NCI-H460 (cell line): Measurements from ENCODE around the gene CARS1. TPM values are rescaled to one million over a fixed set of nuclear protein-coding genes. Genes with fewer than 3 reads are reported as not detected.
"Not testable (repeated sequence)": the region's sequence is repeated elsewhere in the genome, so short reads cannot be mapped to it uniquely, and the experiment has no call there.

Source experiments
- DNase-seq: peaks from one replicate; pipeline ENCODE4 v3.0.0-alpha.2; 2016; ENCODE audit warnings: low read depth; ENCODE audit errors: extremely low read depth
- total RNA-seq: library from RNA; depleted of rRNA; stranded (reverse); fragments of >200 nt; shearing (Covaris generic); gene quantifications from 2 replicates; pipeline ENCODE4 v1.2.3, GENCODE V29; 2014

Gene CARS1
- total RNA-seq, 1 experiment from 2014 or later: 88.1 TPM

DNA sequence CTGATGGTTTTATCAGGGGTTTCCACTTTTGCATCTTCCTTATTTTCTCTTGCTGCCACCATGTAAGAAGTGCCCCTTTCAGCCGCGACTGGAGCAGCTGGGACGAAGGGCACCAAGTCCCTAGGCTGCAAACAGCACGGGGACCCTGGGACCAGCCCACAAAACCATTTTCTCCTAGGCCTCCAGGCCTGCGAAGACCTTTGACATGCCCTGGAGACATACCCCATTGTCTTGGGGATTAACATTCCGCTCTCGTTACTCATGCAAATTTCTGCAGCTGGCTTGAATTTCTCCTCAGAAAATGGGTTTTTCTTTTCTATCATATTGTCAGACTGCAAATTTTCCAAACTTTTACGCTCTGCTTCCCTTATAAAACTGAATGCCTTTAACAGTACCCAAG is 6.7 kb upstream of the CARS1 start:
- DNase-seq: not testable (repeated sequence)

- DNase-seq: not testable (repeated sequence)
Measured at GRCh38 chr11:3063432-3063831, 6.2 kb upstream of the CARS1 start.

DNA sequence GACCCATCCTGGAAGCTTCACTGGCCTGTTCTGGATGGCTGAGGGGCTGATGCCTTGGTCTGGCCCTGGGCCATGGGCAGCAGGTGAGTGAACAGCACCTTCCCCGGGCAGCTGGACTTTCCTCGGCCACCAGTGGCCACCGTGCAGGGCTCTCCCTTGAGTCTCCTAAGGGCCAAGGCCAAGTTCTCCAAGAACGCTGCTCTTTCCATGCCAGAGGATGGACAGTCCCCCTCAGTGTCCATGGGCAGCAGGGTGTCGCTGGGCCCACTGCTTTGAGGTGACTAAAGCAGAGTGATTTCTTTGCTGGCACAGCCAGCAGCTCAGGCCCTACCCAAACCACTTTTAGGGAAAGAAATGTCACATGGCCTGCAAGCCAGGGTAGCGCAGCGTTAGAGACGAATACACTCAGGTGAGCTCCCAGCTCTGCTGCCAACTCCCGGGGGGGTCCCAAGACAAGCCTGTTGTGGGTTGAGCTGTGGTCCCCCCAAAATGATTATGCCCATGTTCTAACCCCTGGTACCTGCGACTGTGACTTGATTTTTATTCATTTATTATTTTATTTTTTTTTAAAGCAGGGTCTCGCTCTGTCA is 3.3 kb upstream of the CARS1 start:
- DNase-seq: no peak

DNA sequence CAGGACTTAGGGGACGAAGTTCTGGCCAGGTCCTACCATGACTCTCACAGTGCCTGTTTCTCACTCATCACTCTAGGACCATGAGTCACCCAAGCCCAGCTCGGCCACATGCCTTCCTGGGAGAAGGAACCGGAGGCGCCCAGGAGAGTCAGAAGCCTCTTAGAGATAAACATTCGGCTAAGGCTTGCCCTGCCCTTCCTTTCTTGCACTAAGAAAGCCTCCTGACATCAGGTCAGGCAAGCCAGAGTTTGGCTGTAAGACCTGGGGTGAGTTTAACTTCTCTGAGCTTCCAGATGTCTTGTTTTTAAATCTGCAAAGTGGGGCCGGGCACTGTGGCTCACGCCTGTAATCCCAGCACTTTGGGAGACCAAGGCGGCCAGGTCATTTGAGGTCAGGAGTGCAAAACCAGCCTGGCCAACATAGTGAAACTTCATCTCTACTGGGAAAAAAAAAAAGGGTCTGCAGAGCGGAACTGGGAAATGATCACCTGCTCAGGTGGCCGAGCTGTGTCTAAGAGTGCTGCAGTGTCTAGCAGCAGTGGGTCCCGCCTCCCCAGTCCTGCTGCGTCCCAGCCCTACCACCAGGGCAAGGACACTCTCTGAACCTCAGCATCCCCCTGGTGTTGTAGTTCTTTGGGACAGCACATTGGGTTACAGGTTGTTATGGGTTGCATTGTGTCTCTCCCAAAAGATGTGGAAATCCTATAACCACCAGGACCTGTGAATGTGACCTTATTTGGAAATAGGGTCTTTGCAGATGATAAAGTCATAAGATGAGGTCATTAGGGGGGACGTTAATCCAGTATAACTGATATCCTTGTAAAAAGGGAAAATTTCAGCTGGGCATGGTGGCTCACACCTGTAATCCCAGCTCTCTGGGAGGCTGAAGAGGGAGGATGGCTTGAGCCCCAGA is 1.8 kb upstream of the CARS1 start:
- no peak for DNase-seq

- no peak for DNase-seq
Measured at GRCh38 chr11:3056296-3057068, 741 bp downstream of the CARS1 start.

GRCh38 chr11:3055891-3056290 is 1.3 kb downstream of the CARS1 start:
- DNase-seq: no peak

- DNase-seq: no peak
Measured at GRCh38 chr11:3052567-3052966, 4.7 kb downstream of the CARS1 start.

DNA sequence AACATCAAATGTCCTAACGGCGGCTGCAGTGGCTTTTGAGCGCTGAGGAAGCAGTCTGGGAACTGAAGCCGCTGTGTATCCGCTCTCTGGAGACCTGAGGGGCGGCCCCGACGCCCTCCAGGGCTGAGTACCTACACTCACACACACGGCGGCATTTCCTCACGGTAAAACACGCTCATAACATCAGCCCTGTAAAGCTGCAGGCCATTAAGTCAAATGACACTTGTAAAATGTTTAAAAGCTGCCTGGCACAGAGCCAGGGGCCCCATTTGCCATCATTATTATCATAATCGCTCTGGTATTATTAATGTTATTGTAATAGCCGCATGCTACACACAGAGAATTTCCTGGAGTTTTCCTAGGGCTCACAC is 5.1 kb downstream of the CARS1 start:
- no peak for DNase-seq

DNA sequence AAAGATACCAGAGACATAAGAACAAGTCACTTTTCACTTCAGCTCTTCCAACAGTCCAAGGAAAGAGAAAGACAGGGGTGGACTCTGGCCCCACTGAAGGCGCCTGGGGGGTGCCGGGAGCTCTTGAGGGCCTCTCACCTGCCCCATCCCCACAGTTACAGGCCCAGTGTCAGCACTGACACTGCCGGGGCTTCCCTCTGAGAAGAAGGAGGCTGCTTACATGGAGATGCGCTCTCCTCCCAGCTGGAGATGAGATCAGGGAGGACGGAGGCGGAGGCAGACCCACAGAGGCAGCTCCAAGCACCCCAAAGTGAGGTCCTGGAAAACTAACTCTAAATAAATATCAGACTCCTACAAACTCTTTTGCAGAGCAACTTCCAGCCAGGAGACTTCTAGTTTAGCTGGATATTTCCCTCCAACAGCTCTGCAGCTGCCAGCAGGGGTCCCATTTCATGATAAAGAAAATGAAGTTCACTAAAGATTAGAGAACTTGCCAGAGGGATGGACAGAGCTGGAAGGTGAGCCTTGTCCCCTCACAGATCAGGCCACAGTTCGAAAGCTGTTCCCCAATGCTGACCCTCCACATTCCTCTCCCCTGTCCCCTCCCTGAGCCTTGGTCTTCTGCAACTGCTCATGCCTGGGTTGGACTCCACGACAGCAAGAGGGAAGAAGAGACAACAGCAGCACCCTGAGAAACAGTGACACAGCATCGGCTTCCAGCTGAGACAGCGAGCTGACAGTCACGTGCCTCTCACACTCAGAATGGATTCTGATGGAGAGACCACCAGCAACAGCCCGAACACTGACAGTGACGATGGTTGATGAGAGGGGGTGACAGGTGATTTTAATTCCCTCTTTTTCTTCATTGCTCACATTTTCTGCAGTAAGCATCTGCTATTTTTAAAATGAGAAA is 5.8 kb downstream of the CARS1 start:
- DNase-seq: no peak

- DNase-seq: no peak
Measured at GRCh38 chr11:3050386-3051195, 6.6 kb downstream of the CARS1 start.

- DNase-seq: peak; percentile 39
Measured at GRCh38 chr11:3049430-3050243, 7.6 kb downstream of the CARS1 start.

DNA sequence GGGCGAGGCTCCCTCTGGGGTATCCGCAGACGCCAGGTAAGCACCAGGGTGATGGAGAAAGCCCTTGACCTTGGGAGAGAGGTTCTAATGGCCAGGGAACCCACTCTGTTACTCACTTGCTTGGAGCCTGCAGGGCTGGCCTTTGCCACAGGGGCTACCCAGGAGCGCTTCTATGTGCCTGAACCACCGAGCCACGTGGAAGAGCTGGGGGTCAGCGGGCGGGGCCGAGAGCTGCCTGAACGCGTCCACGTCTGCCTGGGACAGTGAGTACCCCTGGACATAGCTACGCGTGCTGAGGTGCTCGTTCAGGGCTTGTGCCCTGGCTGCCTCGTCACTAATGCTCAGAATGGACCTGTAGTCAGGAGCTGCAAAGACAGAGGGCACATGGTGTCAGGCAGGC is 9.6 kb downstream of the CARS1 start:
- no peak for DNase-seq

DNA sequence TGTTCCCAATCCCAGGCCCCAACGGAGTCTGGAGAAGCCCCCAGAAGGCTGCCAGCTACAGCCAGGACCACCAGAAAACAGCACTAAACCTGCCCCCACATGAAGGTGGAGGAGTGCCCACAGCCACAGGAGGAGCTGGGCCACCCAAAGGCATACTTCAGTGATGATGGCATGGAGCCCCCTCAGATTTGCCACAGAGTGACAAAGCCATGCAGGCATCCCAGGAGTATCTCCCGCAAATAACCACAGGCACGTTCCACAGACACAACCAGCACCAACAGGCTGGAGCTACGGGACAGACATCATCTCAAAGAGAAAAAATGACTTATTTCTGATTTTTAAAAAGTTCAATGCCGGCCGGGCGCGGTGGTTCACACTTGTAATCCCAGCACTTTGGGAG is 10.6 kb downstream of the CARS1 start:
- no peak for DNase-seq

DNA sequence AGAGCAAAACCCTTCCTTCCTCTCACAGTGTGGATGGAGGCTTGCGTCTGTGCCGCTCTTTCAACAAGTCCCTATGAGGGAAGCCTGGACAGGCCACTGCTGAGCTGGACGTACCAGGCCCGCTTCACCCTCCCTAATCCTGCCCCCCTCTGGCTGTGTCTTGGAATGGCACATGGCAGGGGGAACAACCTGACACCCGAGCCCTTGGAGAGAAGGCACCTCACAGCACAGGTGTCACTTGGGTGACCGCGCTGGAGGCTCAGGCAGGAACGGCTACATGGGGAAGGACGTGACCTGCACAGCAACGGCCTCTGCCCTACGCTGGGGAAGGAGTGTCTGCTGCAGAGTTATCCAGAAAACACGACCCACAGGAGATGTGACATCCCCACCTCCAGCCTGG is 11.0 kb downstream of the CARS1 start:
- DNase-seq: no peak

GRCh38 chr11:3044915-3045314 is 12.3 kb downstream of the CARS1 start:
- DNase-seq: no peak

DNA sequence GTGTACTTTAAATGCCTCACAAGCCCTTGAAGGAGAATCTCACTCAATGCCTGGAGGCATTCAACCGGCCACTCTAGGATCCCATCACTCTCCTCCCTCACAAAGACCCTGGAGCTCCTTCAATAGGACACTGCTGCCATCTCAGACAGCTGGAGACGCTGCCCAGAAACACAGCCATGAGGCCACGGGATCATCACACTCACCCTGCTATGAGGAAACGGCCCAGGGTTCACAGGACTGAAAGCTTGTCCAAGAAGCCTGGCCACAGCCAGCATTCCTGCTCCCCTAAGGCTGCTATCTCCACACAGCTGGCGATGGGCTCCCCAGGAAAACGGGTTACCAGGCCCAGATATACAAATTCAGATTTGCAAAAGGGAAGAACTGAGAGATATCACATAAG is 13.2 kb downstream of the CARS1 start:
- no peak for DNase-seq

DNA sequence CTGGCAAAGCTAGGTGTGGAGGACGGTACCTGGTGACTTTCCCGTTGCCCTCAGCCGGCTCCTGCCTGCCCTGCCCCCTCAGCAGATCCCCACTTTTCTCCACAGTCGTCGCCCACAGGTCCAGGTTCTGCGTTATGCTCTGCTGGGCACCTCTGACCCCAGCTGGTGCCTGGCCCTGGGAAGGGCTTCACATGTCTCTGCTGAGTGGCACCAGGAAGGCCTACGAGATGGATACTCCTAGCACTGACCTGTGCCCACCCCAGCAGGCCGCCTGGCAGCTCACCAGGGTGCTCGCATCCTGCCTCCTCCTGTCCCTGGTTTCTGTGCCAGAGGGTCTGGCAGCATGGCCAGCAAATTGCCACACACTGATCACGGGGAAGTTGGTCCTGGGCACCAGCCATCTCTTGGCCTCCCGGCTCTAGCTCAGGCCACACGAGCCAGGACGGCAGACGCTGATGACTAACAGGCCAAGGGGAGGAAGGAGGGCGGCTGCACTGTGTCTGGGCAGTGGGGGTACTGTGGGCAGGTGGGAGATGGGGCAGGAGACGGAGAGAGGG is 13.8 kb downstream of the CARS1 start:
- no peak for DNase-seq

GRCh38 chr11:3042496-3043314 is 14.5 kb downstream of the CARS1 start:
- DNase-seq: no peak
